ENCODE results near the gene METTL8.

DNA sequence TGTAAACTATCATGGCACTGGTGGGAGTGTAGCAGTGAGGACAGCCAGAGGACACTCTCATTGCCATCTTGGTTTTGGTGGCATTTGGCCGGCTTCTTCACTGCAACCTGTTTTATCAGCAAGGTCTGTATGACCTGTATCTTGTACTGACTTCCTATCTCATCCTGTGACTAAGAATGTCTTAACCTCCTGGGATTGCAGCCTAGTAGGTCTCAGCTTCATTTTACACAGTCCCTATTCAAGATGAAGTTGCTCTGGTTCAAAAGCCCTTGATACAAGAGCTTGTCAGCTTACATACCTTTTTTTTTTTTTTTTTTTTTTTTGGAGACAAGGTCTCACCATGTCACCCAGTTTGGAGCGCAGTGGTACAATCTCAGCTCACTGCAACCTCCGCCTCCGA, 110.9 kb downstream of the METTL8 start:
- TF ChIP-seq EZH2 (IDR thresholded peaks at IDR 0.05): no peak
- no peak for TF ChIP-seq POLR2AphosphoS5 (IDR thresholded peaks at IDR 0.05; ENCODE audit: borderline replicate concordance, low read depth, low read length)

All from SK-N-MC (cell line).